A549 treated with GW870086 at 1 μM for 4 hours (cell line): ENCODE data around the gene SLC66A2. TPM values are rescaled to one million over a fixed set of nuclear protein-coding genes. Genes with fewer than 3 reads are reported as not detected.

ENCODE experiments used
- total RNA-seq: library from RNA; stranded (reverse); fragments of 200-300 nt; extraction: Qiagen RNA extraction; gene quantifications from 5 replicates; pipeline ENCODE4 v1.2.3, GENCODE V29; 2022; ENCODE audit warnings: low read depth

SLC66A2 gene
- 12.9 to 19.7 TPM (median 18.0 TPM) in 5 replicates for total RNA-seq

DNA sequence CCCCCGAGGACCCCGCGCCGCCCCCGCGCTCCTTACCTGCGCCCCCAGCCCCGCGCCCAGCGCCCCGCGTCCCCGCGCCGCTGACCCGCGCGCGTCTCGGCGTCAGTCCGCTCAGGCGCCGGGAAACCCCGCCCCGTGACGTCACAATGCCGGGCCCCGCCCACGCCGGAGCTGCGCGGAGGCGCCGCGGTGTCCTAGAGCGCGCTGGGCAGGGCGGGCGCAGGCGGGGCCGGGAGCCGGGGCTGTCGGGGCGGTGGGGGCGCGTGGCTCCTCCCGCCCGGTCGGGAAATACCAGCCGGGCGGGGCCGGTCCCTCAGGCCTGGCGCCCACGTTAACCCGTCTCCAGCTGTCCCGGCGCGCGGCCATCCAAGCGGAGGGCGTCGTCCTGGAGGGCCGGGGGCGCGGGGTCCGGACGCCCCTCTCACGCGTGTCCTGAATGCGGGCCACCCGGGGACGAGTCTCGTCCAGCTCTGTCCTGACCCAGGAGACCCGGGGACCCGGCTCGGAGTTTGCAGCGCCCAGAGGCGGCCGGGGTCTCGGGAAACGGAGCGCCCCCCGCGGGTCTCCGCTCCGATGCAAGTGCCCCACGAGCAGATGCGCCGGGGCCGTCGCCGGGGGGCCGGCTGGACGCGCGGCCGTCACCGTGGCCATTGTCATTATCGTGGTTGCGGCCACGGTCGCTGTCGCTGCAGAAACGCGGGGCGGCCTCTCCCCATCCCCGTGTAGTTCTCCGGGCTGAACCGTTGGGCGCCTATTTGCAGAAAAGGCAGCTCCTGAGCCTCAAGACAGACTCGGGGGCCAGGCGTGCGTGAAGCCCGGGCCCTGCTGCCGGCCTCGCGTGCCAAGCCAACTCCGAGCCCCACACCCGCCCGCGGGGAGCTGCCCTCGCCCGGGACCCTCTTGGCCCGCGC is at the start of gene SLC66A2:
Gene SLC66A2 (minus strand): TSS at position 109 of the 911 bp plus-strand sequence. CDS start 727 bp downstream, outside the sequence.

DNA sequence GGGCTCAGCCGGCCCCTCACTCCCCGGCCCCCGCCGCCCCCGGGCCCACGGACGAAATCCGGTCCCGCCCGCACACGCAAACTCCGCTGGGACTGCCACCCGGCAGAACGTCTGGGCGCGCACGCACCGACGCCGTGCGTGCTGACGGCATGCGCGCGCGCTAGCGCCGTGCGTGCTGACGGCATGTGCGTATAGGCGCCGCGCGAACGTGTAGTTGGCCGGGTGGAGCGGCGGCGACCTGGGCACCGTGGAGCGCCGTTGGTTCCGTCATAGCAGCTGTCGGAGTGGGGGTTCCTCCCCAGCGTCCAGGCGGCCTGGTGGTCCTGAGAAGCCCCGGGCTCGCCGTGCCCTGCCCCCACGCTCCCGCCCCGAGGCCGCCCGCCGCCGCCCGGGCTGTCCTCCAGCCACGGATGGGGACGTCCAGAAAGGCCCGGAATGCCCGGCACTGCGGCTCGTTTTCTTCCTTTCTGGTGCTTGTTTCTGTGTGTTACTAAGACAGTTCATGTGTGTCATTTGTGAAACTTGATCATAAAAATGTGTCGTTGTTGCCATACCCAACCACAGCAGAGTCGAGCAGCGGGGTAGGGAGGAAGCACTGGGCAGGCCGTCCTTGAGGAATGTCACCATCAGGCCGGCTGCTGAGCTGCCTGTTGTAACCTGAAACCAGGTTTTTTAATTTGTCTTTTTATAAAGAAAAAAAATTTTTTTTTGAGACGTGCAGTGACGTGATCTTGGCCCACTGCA is 37.2 kb upstream of the SLC66A2 start, which contains the start of gene TXNL4A:
Gene TXNL4A (minus strand): TSS at position 113 of the 744 bp plus-strand sequence. CDS start 171 bp downstream, outside the sequence.

DNA sequence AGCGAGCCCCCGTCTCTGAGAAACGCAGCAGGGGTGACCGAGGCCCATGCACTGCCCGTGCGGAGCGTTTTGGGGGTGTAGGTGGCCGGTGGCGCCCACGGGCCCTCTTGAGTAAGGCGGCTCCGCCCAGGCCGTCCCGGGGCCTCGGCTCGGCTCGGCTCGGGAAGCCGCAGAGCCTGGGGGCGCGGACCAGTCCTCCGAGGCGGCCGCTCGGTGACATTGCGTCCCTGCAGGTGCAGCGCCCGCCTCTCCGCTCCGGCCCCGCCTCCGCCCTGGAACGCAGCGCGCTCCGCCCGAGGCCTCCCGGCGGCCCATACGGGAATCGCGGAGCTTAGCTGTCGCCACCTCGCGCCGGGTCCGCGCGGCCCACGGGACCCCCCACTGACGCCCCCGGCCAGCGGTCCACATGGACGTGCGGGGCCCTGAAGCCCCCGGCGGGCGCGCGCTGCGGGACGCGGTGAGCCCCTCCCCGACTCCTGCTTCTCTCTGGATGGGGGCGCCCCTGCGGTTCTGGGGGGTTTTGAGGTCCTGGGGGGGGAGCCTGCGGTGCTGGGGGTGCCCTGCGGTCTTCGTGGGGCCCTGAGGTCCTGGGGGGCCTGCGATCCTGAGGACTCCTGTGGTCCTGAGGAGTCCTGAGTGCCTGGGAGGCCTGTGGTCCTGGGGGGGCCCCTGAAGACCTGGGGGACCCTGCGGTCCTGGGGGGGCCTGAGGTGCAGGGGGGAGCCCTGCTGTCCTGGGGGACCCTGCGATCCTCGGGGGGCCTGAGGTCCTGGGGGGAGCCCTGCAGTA is 13.1 kb upstream of the SLC66A2 start, which contains the start of gene HSBP1L1:
Gene HSBP1L1 (plus strand): TSS at position 314 of the 789 bp plus-strand sequence. CDS start 93 bp downstream, at position 407.

Other genes starting within 250 kb of the SLC66A2 start
- gene KCNG2, start 153.7 kb downstream of the SLC66A2 start, total RNA-seq: not detected in 5 replicates
- gene HSBP1L1, start 13.0 kb upstream of the SLC66A2 start, total RNA-seq: 11.9 to 14.9 TPM (median 12.9 TPM) in 5 replicates
- 95.9 to 174 TPM (median 146 TPM) in 5 replicates for gene TXNL4A, start 36.9 kb upstream of the SLC66A2 start, total RNA-seq
- gene RBFA, start 82.8 kb upstream of the SLC66A2 start, total RNA-seq: 28.5 to 31.0 TPM (median 29.7 TPM) in 5 replicates
- 9.8 to 12.1 TPM (median 11.0 TPM) in 5 replicates for gene ADNP2, start 157.6 kb upstream of the SLC66A2 start, total RNA-seq